Measurements from ENCODE around the gene ASB2. TPM values are rescaled to one million over a fixed set of nuclear protein-coding genes. Genes with fewer than 3 reads are reported as not detected.

The ASB2 gene
- total and polyA plus RNA-seq, 2 of the 4 experiments (the other 2 are of a cell fraction), result 0.54 to 0.77 TPM

Small RNA genes within 50 kb of the gene (microRNA-seq; reads per million reads assigned to microRNA genes)
- 0 reads per million in 2 experiments for gene MIR4506 (ENCODE audit: insufficient read depth in 1 of 2, insufficient read length in 1 of 2, unreplicated experiment in 1 of 2)

Small RNA genes within 50 kb of the gene (small RNA-seq; reads per million reads assigned to genes)
- gene MIR4506, result 0 reads per million in 5 experiments

Other genes starting within 250 kb of the ASB2 start
- gene PRIMA1, start 188.1 kb downstream of the ASB2 start, total RNA-seq (2012; rRNA removed), result not detected in 2 replicates
- not detected in 2 replicates for gene PRIMA1, start 188.1 kb downstream of the ASB2 start, polyA plus RNA-seq (2012; rRNA removed)
- gene FAM181A, start 49.2 kb downstream of the ASB2 start, total RNA-seq (2012; rRNA removed), result not detected in 2 replicates
- gene FAM181A, start 49.2 kb downstream of the ASB2 start, polyA plus RNA-seq (2012; rRNA removed), result not detected in 2 replicates
- not detected in 2 replicates for gene CCDC197, start 20.7 kb upstream of the ASB2 start, total RNA-seq (2012; rRNA removed)
- not detected in 2 replicates for gene CCDC197, start 20.7 kb upstream of the ASB2 start, polyA plus RNA-seq (2012; rRNA removed)
- gene OTUB2, start 49.8 kb upstream of the ASB2 start, total RNA-seq (2012; rRNA removed), result 2.2 and 2.5 TPM in 2 replicates
- 1.0 and 1.1 TPM in 2 replicates for gene OTUB2, start 49.8 kb upstream of the ASB2 start, polyA plus RNA-seq (2012; rRNA removed)
- 152 and 155 TPM in 2 replicates for gene DDX24, start 104.6 kb upstream of the ASB2 start, total RNA-seq (2012; rRNA removed)
- 126 and 134 TPM in 2 replicates for gene DDX24, start 104.6 kb upstream of the ASB2 start, polyA plus RNA-seq (2012; rRNA removed)
- 10.8 and 13.3 TPM in 2 replicates for gene IFI27L1, start 104.7 kb upstream of the ASB2 start, total RNA-seq (2012; rRNA removed)
- 22.5 and 24.3 TPM in 2 replicates for gene IFI27L1, start 104.7 kb upstream of the ASB2 start, polyA plus RNA-seq (2012; rRNA removed)
- gene IFI27, start 134.2 kb upstream of the ASB2 start, total RNA-seq (2012; rRNA removed), result under 0.01 TPM in 1 of 2 replicates, not detected in the other
- gene IFI27, start 134.2 kb upstream of the ASB2 start, polyA plus RNA-seq (2012; rRNA removed), result 0.60 and 1.2 TPM in 2 replicates
- 43.0 and 111 TPM in 2 replicates for gene IFI27L2, start 153.0 kb upstream of the ASB2 start, total RNA-seq (2012; rRNA removed)
- gene IFI27L2, start 153.0 kb upstream of the ASB2 start, polyA plus RNA-seq (2012; rRNA removed), result 187 and 261 TPM in 2 replicates
- gene PPP4R4, start 197.8 kb upstream of the ASB2 start, total RNA-seq (2012; rRNA removed), result 0.36 and 0.56 TPM in 2 replicates
- 0.13 and 0.17 TPM in 2 replicates for gene PPP4R4, start 197.8 kb upstream of the ASB2 start, polyA plus RNA-seq (2012; rRNA removed)

All from IMR-90 (cell line).